ENCODE data around the gene FXN.

Gene FXN

DNA sequence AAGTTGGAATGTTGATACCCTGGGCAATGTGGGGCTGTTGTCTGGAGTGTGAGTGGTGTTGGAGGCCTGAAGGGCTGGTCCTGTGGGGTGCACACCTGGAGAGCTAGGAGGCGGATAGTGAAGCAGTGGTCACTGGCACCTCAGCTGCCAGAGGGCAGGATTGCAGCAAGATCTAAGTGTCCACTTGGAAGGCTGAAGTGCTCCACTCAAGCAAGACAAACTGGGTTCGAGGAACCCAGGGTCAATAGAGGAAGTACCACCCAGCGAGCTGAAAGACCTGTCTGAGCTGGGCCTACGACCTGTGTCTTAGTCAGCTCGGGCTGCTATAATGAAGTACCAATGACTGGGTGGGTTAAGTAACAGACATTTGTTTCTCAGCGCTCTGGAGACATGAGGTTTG, 98.9 kb downstream of the FXN start:
- no peak for TF ChIP-seq ZFX (IDR thresholded peaks at IDR 0.05; ENCODE audit: borderline replicate concordance)
- TF ChIP-seq, protein P1, sequence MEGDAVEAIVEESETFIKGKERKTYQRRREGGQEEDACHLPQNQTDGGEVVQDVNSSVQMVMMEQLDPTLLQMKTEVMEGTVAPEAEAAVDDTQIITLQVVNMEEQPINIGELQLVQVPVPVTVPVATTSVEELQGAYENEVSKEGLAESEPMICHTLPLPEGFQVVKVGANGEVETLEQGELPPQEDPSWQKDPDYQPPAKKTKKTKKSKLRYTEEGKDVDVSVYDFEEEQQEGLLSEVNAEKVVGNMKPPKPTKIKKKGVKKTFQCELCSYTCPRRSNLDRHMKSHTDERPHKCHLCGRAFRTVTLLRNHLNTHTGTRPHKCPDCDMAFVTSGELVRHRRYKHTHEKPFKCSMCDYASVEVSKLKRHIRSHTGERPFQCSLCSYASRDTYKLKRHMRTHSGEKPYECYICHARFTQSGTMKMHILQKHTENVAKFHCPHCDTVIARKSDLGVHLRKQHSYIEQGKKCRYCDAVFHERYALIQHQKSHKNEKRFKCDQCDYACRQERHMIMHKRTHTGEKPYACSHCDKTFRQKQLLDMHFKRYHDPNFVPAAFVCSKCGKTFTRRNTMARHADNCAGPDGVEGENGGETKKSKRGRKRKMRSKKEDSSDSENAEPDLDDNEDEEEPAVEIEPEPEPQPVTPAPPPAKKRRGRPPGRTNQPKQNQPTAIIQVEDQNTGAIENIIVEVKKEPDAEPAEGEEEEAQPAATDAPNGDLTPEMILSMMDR (IDR thresholded peaks at IDR 0.05), result no peak
- H3K27ac ChIP-seq, result no peak overlapping the region

GRCh38 chr9:69136185-69136584, 100.6 kb downstream of the FXN start:
- no peak for TF ChIP-seq ZFX (IDR thresholded peaks at IDR 0.05; ENCODE audit: borderline replicate concordance)
- TF ChIP-seq, protein P1 (IDR thresholded peaks at IDR 0.05), result no peak
- H3K27ac ChIP-seq, result no peak overlapping the region

GRCh38 chr9:69136779-69137178, 101.2 kb downstream of the FXN start:
- no peak overlapping the region for H3K27ac ChIP-seq
- TF ChIP-seq, protein P1 (IDR thresholded peaks at IDR 0.05), result no peak
- TF ChIP-seq ZFX (IDR thresholded peaks at IDR 0.05; ENCODE audit: borderline replicate concordance), result no peak

- no peak overlapping the region for H3K27ac ChIP-seq
- TF ChIP-seq, protein P1 (IDR thresholded peaks at IDR 0.05), result no peak
- TF ChIP-seq ZFX (IDR thresholded peaks at IDR 0.05; ENCODE audit: borderline replicate concordance), result no peak
Measured at GRCh38 chr9:69137311-69137710, 101.8 kb downstream of the FXN start.

GRCh38 chr9:69139596-69139995, 104.0 kb downstream of the FXN start:
- TF ChIP-seq ZFX (IDR thresholded peaks at IDR 0.05; ENCODE audit: borderline replicate concordance), result no peak
- TF ChIP-seq, protein P1 (IDR thresholded peaks at IDR 0.05), result no peak
- H3K27ac ChIP-seq, result no peak overlapping the region

GRCh38 chr9:69140123-69140735, 104.7 kb downstream of the FXN start:
- H3K27ac ChIP-seq, result no peak overlapping the region
- TF ChIP-seq ZFX (IDR thresholded peaks at IDR 0.05; ENCODE audit: borderline replicate concordance), result no peak
- TF ChIP-seq, protein P1 (IDR thresholded peaks at IDR 0.05), result no peak

DNA sequence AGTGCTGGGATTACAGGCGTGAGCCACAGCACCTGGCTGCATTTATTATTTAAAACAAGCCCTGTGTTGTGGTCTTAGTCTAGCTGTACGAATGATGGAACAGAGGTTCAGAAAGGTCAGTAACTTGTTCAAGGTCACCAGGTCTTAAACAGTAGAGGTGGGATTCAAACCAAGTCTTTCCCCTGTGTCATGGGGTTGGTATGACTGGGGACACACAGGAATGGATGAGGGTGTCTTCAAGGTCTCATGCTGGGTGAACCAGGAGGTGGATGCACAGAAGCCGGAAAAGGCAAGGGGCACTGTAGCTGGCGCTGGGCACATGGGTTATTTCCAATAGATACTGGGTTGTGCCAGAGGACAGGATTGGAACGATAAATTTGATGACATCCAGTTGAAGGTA, 106.3 kb downstream of the FXN start:
- H3K27ac ChIP-seq, result no peak overlapping the region
- TF ChIP-seq ZFX (IDR thresholded peaks at IDR 0.05; ENCODE audit: borderline replicate concordance), result no peak
- TF ChIP-seq, protein P1 (IDR thresholded peaks at IDR 0.05), result no peak
